Measurements from ENCODE around the gene ZFAND5. TPM values are rescaled to one million over a fixed set of nuclear protein-coding genes. Genes with fewer than 3 reads are reported as not detected.

The ZFAND5 gene, protein sequence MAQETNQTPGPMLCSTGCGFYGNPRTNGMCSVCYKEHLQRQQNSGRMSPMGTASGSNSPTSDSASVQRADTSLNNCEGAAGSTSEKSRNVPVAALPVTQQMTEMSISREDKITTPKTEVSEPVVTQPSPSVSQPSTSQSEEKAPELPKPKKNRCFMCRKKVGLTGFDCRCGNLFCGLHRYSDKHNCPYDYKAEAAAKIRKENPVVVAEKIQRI
- polyA plus RNA-seq (ENCODE audit: insufficient read length): 223 TPM
- long read RNA-seq, donor 1, transcript ZFAND5-204 (6 exons, 2,686 nt): minor isoform, 15 of 48 reads
- long read RNA-seq, donor 1, transcript ZFAND5-205 (7 exons, 2,785 nt): major isoform, 23 of 48 reads
- long read RNA-seq, donor 1, partial matches to known transcripts: 6 of 48 reads
- long read RNA-seq, donor 1, other reads (novel, unspliced or antisense): 0 of 48 reads
- long read RNA-seq, donor 2, transcript ZFAND5-205 (7 exons, 2,785 nt): major isoform, 14 of 38 reads
- long read RNA-seq, donor 2, transcript ZFAND5-204 (6 exons, 2,686 nt): minor isoform, 12 of 38 reads
- long read RNA-seq, donor 2, partial matches to known transcripts: 6 of 38 reads
- long read RNA-seq, donor 2, other reads (novel, unspliced or antisense): 0 of 38 reads
- long read RNA-seq, donor 3, transcript ZFAND5-205 (7 exons, 2,785 nt): major isoform, 16 of 38 reads
- long read RNA-seq, donor 3, transcript ZFAND5-204 (6 exons, 2,686 nt): minor isoform, 6 of 38 reads
- long read RNA-seq, donor 3, transcript ZFAND5-206 (4 exons, 553 nt): minor isoform, 7 of 38 reads
- long read RNA-seq, donor 3, partial matches to known transcripts: 6 of 38 reads
- long read RNA-seq, donor 3, other reads (novel, unspliced or antisense): 0 of 38 reads
- long read RNA-seq, donor 4, partial matches to known transcripts: 0 of 4 reads
- long read RNA-seq, donor 4, other reads (novel, unspliced or antisense): 0 of 4 reads
- long read RNA-seq, donor 5, transcript ZFAND5-205 (7 exons, 2,785 nt): major isoform, 23 of 50 reads
- long read RNA-seq, donor 5, transcript ZFAND5-204 (6 exons, 2,686 nt): minor isoform, 14 of 50 reads
- long read RNA-seq, donor 5, partial matches to known transcripts: 5 of 50 reads
- long read RNA-seq, donor 5, other reads (novel, unspliced or antisense): 0 of 50 reads
- long read RNA-seq, donor 6, transcript ZFAND5-204 (6 exons, 2,686 nt): minor isoform, 13 of 49 reads
- long read RNA-seq, donor 6, transcript ZFAND5-205 (7 exons, 2,785 nt): major isoform, 22 of 49 reads
- long read RNA-seq, donor 6, partial matches to known transcripts: 7 of 49 reads
- long read RNA-seq, donor 6, other reads (novel, unspliced or antisense): 0 of 49 reads
- long read RNA-seq, donor 7, transcript ZFAND5-204 (6 exons, 2,686 nt): minor isoform, 15 of 78 reads
- long read RNA-seq, donor 7, transcript ZFAND5-206 (4 exons, 553 nt): minor isoform, 5 of 78 reads
- long read RNA-seq, donor 7, transcript ZFAND5-205 (7 exons, 2,785 nt): major isoform, 23 of 78 reads
- long read RNA-seq, donor 7, partial matches to known transcripts: 33 of 78 reads
- long read RNA-seq, donor 7, other reads (novel, unspliced or antisense): 0 of 78 reads
- long read RNA-seq, donor 8, full-length matches to known transcripts: 23 of 23 reads
- long read RNA-seq, donor 8, partial matches to known transcripts: 0 of 23 reads
- long read RNA-seq, donor 8, other reads (novel, unspliced or antisense): 0 of 23 reads

DNA sequence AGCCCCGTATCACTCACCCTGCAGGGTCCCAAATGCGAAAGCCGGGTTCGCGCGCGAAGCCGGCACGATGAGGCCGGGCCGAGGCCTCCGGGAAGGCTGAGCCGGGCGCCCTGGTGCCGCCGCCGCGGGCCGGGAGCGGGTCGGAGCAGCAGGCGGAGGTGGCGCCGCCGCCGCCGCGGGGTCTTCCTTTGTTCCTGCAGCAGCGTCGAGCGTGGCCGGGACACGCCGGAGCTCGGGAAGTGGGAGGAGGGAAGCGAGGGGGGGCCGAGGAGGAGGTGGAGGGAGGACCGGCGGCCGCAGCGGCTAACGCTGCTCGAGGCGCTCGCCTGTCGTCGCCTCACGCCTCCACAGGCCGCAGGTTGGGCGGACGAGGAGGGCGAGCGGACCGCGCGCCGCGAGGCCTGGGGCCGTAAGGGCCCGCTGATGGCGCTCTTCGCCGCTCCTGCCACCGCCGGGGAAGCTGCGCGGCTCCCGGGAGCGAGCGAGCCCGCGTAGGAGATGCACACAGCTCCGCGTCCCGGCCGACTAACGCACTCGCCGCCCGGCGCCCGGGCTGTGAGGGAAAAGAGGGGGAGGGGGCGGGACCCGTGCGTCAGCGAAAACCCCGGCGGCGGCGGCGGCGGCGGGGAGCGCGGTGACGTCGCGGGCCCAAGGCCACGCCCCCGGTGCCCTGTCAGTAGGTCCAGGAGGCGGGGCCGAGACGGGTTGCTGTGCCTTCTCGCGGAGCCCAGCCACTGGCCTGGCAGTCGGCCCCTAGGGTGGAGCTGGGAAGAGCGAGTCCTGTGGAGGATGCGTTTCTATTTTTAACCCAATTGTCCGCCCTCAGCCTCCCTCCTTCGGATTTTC is at the start of gene ZFAND5:
Gene ZFAND5, minus strand, starts transcription at position 530 of the 846 bp plus-strand sequence. CDS start 4,430 bp downstream, outside the sequence.
- peak; percentile 95 for DNase-seq

GRCh38 chr9:72412483-72413040 is 47.6 kb upstream of the ZFAND5 start:
- DNase-seq: no peak

GRCh38 chr9:72410214-72410613 is 45.2 kb upstream of the ZFAND5 start:
- no peak for DNase-seq

GRCh38 chr9:72407114-72407513 is 42.1 kb upstream of the ZFAND5 start:
- no peak for DNase-seq

GRCh38 chr9:72402744-72403143 is 37.7 kb upstream of the ZFAND5 start:
- DNase-seq: no peak

DNA sequence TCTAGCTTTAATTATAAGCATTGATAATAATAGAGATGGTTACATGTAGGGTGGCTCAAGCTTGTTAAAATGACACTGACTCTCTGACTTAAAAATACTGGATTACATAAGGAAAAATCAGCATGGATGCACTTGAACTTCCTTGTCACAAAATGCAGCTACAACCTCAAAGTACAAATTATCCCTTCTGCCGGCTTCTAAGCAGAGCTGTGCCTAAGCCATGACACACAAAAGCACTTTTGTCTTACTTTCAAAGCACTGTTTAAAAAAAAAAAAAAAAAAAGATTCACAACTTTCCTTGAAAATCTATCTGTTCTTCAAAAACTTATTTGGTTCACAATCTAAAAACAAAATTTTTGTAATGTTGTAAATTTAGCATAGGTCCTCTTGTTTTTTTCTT is 36.4 kb upstream of the ZFAND5 start:
- no peak for DNase-seq

DNA sequence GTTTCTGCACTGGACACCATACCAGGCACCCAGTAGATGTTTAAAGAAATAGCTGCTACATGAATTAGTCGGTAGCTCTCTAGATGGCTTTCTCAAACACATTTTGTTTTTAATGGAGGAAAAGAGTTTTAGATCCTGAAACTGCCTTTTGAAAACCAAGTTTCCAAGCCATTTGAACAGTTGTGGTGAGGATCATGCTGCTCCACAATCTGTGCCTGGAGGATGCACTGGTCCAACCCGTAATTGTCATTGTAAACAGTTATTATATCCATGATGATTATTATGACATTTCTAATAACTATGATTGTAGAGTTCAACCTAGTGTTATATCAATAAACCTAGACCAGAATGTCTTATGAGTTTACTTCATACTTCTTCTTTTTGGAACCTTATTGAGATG is 35.9 kb upstream of the ZFAND5 start:
- DNase-seq: no peak

GRCh38 chr9:72399391-72399790 is 34.4 kb upstream of the ZFAND5 start:
- no peak for DNase-seq

GRCh38 chr9:72396247-72397091 is 31.5 kb upstream of the ZFAND5 start:
- DNase-seq: no peak

- DNase-seq: no peak
Measured at GRCh38 chr9:72394066-72394465, 29.1 kb upstream of the ZFAND5 start.

DNA sequence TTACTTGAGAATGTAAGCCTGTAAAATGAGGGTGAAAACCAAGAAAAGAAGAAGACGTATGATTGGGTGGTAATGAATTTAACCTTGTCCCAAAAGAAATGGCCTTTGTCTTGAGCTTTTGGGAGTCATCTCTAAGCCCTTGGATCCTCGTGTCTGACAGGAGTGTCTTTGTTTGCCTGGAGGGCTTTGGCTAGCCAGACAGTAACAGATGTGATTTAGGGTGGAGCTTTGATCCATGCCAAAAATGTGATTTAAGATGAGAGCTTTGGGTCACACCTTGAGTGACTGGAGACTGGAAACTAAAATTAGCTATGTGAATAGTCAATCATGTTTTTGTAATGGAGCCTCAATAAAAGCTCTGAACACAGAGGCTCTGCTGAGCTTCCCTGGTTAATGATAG is 25.9 kb upstream of the ZFAND5 start:
- no peak for DNase-seq

- no peak for DNase-seq
Measured at GRCh38 chr9:72386186-72386585, 21.2 kb upstream of the ZFAND5 start.

- no peak for DNase-seq
Measured at GRCh38 chr9:72384710-72385485, 19.9 kb upstream of the ZFAND5 start.

GRCh38 chr9:72383978-72384709 is 19.1 kb upstream of the ZFAND5 start:
- no peak for DNase-seq

- no peak for DNase-seq
Measured at GRCh38 chr9:72382405-72382804, 17.4 kb upstream of the ZFAND5 start.

DNA sequence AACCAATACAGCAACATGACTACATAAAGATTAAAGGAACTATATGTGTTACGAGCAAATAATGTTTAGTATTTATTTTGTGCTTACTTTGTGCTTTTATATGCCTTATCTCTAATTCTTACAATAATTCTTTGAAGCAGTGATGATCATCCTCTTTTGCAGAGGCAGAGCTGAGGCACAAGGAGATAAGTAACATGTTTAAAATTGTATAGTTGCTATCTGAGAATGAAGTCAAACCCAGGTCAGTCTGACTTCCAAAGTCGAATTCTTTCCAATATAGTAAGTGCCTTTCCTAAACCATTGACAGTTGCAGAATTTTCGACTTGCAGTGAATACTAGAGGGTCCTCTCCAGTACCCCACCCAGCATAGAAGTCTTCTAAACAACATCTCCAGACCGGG is 12.0 kb upstream of the ZFAND5 start:
- no peak for DNase-seq

GRCh38 chr9:72371151-72371550 is 6.1 kb upstream of the ZFAND5 start:
- no peak for DNase-seq

Measured in left kidney (tissue), 8 donors.